HEK293 (cell line): Measurements from ENCODE around the gene THEM4.
A peak's percentile ranks its signal among the peaks of the same experiment; 100 is the strongest.
"Not testable (repeated sequence)": the region's sequence is repeated elsewhere in the genome, so short reads cannot be mapped to it uniquely, and the experiment has no call there.

ENCODE experiments used
- CTCF ChIA-PET: fragments of 350-600 bp; formaldehyde crosslinking; extraction: SDS; loops from one replicate; lab custom pipeline; 2021; ENCODE audit warnings: antibody characterized with exemption; lab: Yijun Ruan, JAX
- POLR2A ChIA-PET: fragments of 300-600 bp; formaldehyde crosslinking; extraction: SDS; loops from one replicate; lab custom pipeline; 2020; ENCODE audit warnings: antibody characterized with exemption, inconsistent platforms; lab: Yijun Ruan, JAX
- H3K27ac ChIP-seq: fragments of 200-500 bp; sonication (Bioruptor generic); 2 replicates; pipeline ENCODE4 v1.5.1; 2014; ENCODE audit warnings: low read depth, low read length, control low read depth, inconsistent platforms; ENCODE audit errors: extremely low read depth
- H3K36me3 ChIP-seq, 2 experiments: fragments of 200-500 bp in 1 of 2; sonication (Bioruptor generic) in 1 of 2; 1 replicate in 1 of 2; 2 replicates in 1 of 2; pipeline ENCODE4 v1.5.1; 2014 to 2017; ENCODE audit warnings: inconsistent platforms in 2 of 2, low read length in 2 of 2; ENCODE audit not compliant: control insufficient read depth in 2 of 2, insufficient read depth in 1 of 2
- H3K4me1 ChIP-seq: fragments of 200-500 bp; sonication (Bioruptor generic); 2 replicates; pipeline ENCODE4 v1.5.1; 2014; ENCODE audit warnings: mild to moderate bottlenecking, low read length, inconsistent platforms; ENCODE audit not compliant: control insufficient read depth, insufficient read depth
- H3K4me3 ChIP-seq: 2 replicates; pipeline ENCODE4 v1.5.1; 2011; ENCODE audit warnings: low read depth, mild to moderate bottlenecking, control low read depth, low read length, moderate library complexity
- H3K9me3 ChIP-seq: fragments of 200-500 bp; sonication (Bioruptor generic); 2 replicates; pipeline ENCODE4 v1.5.1; 2014; ENCODE audit warnings: low read depth, low read length, inconsistent platforms; ENCODE audit not compliant: control insufficient read depth, insufficient read depth
- ZBTB8A ChIP-seq: fragments of 450-650 bp; formaldehyde crosslinking; IDR thresholded peaks from 2 replicates; pipeline ENCODE4 v1.5.1; 2016; ENCODE audit warnings: missing biosample characterization, missing genetic modification characterization
- ZNF140 ChIP-seq: fragments of 450-650 bp; formaldehyde crosslinking; IDR thresholded peaks from 2 replicates; pipeline ENCODE4 v1.5.1; 2016; ENCODE audit warnings: missing biosample characterization, missing genetic modification characterization
- ZNF223 ChIP-seq: fragments of 450-650 bp; formaldehyde crosslinking; IDR thresholded peaks from 2 replicates; pipeline ENCODE4 v1.5.1; 2016; ENCODE audit warnings: missing biosample characterization, missing genetic modification characterization
- ZNF394 ChIP-seq: fragments of 450-650 bp; formaldehyde crosslinking; IDR thresholded peaks from 2 replicates; pipeline ENCODE4 v1.5.1; 2016; ENCODE audit warnings: missing biosample characterization, missing genetic modification characterization, mild to moderate bottlenecking, moderate library complexity, borderline replicate concordance
- ZNF426 ChIP-seq: fragments of 450-650 bp; formaldehyde crosslinking; IDR thresholded peaks from 2 replicates; pipeline ENCODE4 v1.5.1; 2017; ENCODE audit warnings: missing biosample characterization, missing genetic modification characterization, mild to moderate bottlenecking, inconsistent platforms, moderate library complexity
- ZNF433 ChIP-seq: fragments of 450-650 bp; formaldehyde crosslinking; IDR thresholded peaks from 2 replicates; pipeline ENCODE4 v1.5.1; 2016; ENCODE audit warnings: missing biosample characterization, missing genetic modification characterization, low read depth
- ZNF510 ChIP-seq: fragments of 450-650 bp; formaldehyde crosslinking; IDR thresholded peaks from 2 replicates; pipeline ENCODE4 v1.5.1; 2018; ENCODE audit warnings: mild to moderate bottlenecking, missing genetic modification characterization, missing biosample characterization; ENCODE audit not compliant: insufficient replicate concordance
- ZNF555 ChIP-seq: fragments of 450-650 bp; formaldehyde crosslinking; conservative IDR thresholded peaks from 2 replicates; pipeline ENCODE4 v1.5.1; 2017; ENCODE audit warnings: missing biosample characterization, mild to moderate bottlenecking, missing genetic modification characterization, inconsistent platforms
- ZNF623 ChIP-seq: fragments of 450-650 bp; formaldehyde crosslinking; IDR thresholded peaks from 2 replicates; pipeline ENCODE4 v1.5.1; 2016; ENCODE audit warnings: missing biosample characterization, missing genetic modification characterization
- ZNF629 ChIP-seq: fragments of 450-650 bp; formaldehyde crosslinking; IDR thresholded peaks from 2 replicates; pipeline ENCODE4 v1.5.1; 2017; ENCODE audit warnings: missing biosample characterization, missing genetic modification characterization
- ZNF654 ChIP-seq: fragments of 450-650 bp; formaldehyde crosslinking; IDR thresholded peaks from 2 replicates; pipeline ENCODE4 v1.5.1; 2016; ENCODE audit warnings: low read depth, missing biosample characterization, missing genetic modification characterization
- ZNF701 ChIP-seq: fragments of 450-650 bp; formaldehyde crosslinking; IDR thresholded peaks from 2 replicates; pipeline ENCODE4 v1.5.1; 2016; ENCODE audit warnings: missing biosample characterization, missing genetic modification characterization
- ZXDB ChIP-seq: fragments of 450-650 bp; formaldehyde crosslinking; IDR thresholded peaks from 2 replicates; pipeline ENCODE4 v1.5.1; 2016; ENCODE audit warnings: missing biosample characterization, missing genetic modification characterization
- TF ChIP-seq, protein P1 (sequence below): fragments of 450-650 bp; formaldehyde crosslinking; conservative IDR thresholded peaks from 2 replicates; pipeline ENCODE4 v1.5.1; 2016; ENCODE audit warnings: low read depth, missing biosample characterization, missing genetic modification characterization
- TF ChIP-seq, protein P2 (sequence below): fragments of 450-650 bp; formaldehyde crosslinking; conservative IDR thresholded peaks from 2 replicates; pipeline ENCODE4 v1.5.1; 2016; ENCODE audit warnings: low read depth, missing biosample characterization, missing genetic modification characterization
- TF ChIP-seq, protein P3 (sequence below): fragments of 450-650 bp; formaldehyde crosslinking; IDR thresholded peaks from 2 replicates; pipeline ENCODE4 v1.5.1; 2016; ENCODE audit warnings: missing biosample characterization, missing genetic modification characterization

Gene THEM4

DNA sequence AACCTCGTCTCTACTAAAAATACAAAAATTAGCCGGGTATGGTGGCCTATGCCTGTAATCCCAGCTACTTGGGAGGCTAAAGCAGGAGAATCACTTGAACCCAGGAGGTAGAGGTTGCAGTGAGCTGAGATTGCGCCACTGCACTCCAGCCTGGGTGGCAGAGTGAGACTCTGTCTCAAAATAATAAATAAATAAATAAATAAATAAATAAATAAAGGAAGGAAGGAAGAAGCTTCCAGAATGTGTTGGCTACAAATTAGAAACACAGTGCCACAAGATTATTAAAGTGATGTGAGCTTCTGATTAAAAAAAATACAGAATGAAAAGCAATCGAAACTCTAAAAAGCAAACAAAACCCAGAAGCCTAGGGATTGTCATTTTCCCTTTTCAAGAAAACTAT lies 25.4 kb downstream of the THEM4 start:
- peaks cover 15 to 35% of the 10 kb centered on the region in 2 experiments for H3K36me3 ChIP-seq
- TF ChIP-seq ZNF140 (peak; percentile 26; the same call in 1 of the 2 replicates), ZNF426 (tag by site-specific recombination) (peak; percentile 49), ZNF510 (tag by site-specific recombination) (peak; percentile 29), ZNF555 (peak; percentile 46), ZNF394 (tag by site-specific recombination) (peak; percentile 77; the same call in 1 of the 2 replicates), ZNF623 (peak; percentile 52), ZNF433 (tag by site-specific recombination) (peak; percentile 18; the same call in 1 of the 2 replicates), ZBTB8A (tag by site-specific recombination) (peak; percentile 46; the same call in 1 of the 2 replicates)
- TF ChIP-seq, protein P1, sequence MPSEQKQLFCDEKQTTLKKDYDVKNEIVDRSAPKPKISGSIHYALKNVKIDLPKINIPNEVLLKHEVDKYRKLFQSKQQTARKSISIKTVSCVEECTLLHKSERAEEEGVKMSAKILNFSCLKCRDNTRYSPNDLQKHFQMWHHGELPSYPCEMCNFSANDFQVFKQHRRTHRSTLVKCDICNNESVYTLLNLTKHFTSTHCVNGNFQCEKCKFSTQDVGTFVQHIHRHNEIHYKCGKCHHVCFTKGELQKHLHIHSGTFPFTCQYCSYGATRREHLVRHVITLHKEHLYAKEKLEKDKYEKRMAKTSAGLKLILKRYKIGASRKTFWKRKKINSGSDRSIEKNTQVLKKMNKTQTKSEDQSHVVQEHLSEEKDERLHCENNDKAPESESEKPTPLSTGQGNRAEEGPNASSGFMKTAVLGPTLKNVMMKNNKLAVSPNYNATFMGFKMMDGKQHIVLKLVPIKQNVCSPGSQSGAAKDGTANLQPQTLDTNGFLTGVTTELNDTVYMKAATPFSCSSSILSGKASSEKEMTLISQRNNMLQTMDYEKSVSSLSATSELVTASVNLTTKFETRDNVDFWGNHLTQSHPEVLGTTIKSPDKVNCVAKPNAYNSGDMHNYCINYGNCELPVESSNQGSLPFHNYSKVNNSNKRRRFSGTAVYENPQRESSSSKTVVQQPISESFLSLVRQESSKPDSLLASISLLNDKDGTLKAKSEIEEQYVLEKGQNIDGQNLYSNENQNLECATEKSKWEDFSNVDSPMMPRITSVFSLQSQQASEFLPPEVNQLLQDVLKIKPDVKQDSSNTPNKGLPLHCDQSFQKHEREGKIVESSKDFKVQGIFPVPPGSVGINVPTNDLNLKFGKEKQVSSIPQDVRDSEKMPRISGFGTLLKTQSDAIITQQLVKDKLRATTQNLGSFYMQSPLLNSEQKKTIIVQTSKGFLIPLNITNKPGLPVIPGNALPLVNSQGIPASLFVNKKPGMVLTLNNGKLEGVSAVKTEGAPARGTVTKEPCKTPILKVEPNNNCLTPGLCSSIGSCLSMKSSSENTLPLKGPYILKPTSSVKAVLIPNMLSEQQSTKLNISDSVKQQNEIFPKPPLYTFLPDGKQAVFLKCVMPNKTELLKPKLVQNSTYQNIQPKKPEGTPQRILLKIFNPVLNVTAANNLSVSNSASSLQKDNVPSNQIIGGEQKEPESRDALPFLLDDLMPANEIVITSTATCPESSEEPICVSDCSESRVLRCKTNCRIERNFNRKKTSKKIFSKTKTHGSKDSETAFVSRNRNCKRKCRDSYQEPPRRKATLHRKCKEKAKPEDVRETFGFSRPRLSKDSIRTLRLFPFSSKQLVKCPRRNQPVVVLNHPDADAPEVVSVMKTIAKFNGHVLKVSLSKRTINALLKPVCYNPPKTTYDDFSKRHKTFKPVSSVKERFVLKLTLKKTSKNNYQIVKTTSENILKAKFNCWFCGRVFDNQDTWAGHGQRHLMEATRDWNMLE (tag by site-specific recombination) = peak; percentile 75
- TF ChIP-seq, protein P2, sequence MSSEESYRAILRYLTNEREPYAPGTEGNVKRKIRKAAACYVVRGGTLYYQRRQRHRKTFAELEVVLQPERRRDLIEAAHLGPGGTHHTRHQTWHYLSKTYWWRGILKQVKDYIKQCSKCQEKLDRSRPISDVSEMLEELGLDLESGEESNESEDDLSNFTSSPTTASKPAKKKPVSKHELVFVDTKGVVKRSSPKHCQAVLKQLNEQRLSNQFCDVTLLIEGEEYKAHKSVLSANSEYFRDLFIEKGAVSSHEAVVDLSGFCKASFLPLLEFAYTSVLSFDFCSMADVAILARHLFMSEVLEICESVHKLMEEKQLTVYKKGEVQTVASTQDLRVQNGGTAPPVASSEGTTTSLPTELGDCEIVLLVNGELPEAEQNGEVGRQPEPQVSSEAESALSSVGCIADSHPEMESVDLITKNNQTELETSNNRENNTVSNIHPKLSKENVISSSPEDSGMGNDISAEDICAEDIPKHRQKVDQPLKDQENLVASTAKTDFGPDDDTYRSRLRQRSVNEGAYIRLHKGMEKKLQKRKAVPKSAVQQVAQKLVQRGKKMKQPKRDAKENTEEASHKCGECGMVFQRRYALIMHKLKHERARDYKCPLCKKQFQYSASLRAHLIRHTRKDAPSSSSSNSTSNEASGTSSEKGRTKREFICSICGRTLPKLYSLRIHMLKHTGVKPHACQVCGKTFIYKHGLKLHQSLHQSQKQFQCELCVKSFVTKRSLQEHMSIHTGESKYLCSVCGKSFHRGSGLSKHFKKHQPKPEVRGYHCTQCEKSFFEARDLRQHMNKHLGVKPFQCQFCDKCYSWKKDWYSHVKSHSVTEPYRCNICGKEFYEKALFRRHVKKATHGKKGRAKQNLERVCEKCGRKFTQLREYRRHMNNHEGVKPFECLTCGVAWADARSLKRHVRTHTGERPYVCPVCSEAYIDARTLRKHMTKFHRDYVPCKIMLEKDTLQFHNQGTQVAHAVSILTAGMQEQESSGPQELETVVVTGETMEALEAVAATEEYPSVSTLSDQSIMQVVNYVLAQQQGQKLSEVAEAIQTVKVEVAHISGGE = peak; percentile 54
- TF ChIP-seq, protein P3, sequence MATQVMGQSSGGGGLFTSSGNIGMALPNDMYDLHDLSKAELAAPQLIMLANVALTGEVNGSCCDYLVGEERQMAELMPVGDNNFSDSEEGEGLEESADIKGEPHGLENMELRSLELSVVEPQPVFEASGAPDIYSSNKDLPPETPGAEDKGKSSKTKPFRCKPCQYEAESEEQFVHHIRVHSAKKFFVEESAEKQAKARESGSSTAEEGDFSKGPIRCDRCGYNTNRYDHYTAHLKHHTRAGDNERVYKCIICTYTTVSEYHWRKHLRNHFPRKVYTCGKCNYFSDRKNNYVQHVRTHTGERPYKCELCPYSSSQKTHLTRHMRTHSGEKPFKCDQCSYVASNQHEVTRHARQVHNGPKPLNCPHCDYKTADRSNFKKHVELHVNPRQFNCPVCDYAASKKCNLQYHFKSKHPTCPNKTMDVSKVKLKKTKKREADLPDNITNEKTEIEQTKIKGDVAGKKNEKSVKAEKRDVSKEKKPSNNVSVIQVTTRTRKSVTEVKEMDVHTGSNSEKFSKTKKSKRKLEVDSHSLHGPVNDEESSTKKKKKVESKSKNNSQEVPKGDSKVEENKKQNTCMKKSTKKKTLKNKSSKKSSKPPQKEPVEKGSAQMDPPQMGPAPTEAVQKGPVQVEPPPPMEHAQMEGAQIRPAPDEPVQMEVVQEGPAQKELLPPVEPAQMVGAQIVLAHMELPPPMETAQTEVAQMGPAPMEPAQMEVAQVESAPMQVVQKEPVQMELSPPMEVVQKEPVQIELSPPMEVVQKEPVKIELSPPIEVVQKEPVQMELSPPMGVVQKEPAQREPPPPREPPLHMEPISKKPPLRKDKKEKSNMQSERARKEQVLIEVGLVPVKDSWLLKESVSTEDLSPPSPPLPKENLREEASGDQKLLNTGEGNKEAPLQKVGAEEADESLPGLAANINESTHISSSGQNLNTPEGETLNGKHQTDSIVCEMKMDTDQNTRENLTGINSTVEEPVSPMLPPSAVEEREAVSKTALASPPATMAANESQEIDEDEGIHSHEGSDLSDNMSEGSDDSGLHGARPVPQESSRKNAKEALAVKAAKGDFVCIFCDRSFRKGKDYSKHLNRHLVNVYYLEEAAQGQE = peak; percentile 47; the same call in 1 of the 2 replicates
- POLR2A ChIA-PET, H3K4me3 ChIP-seq, H3K9me3 ChIP-seq, H3K4me1 ChIP-seq, H3K27ac ChIP-seq: not testable (repeated sequence)
- CTCF ChIA-PET = interaction anchor here (0.5 to 8.2 kb wide), 5 partner anchors 10 to 140 kb away, joined by 3 to 67 read pairs (median 4); no protein-coding TSS in a partner anchor

DNA sequence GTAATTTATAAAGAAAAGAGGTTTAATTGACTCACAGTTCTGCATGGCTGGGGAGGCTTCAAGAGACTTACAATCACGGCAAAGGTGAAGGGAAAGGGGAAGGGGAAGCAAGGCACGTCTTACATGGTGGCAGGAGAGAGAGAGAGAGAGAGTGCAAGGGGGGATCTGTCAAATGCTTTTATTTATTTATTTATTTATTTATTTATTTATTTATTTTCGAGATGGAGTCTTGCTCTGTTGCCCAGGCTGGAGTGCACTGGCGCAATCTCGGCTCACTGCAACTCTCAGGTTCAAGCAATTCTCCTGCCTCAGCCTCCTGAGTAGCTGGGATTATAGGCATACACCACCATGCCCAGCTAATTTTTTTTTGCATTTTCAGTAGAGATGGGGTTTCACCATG lies 26.4 kb downstream of the THEM4 start:
- H3K9me3 ChIP-seq, POLR2A ChIA-PET: not testable (repeated sequence)
- CTCF ChIA-PET = interaction anchor here (0.6 to 1.0 kb wide), 3 partner anchors 8 to 771 kb away, joined by 3 to 5 read pairs (median 3); no protein-coding TSS in a partner anchor
- TF ChIP-seq ZNF394 (tag by site-specific recombination) (peak; percentile 90), ZNF426 (tag by site-specific recombination) (peak; percentile 71), ZNF701 (tag by site-specific recombination) (peak; percentile 84; the same call in 1 of the 2 replicates), ZXDB (peak; percentile 52; the same call in 1 of the 2 replicates), ZNF623 (peak; percentile 66), ZNF654 (peak; percentile 9; the same call in 1 of the 2 replicates), ZNF629 (0 out of 2 replicates have a peak, but pooled peaks have one; percentile 34), ZNF140 (peak; percentile 46; the same call in 1 of the 2 replicates), ZNF223 (tag by site-specific recombination) (0 out of 2 replicates have a peak, but pooled peaks have one; percentile 32), ZNF555 (peak; percentile 64)

More for the DNA sequence above, 26.4 kb downstream of the THEM4 start:
- H3K4me3 ChIP-seq, H3K27ac ChIP-seq, H3K4me1 ChIP-seq: not testable (repeated sequence)
- H3K36me3 ChIP-seq = peaks cover 10 to 28% of the 10 kb centered on the region in 2 experiments
